ENCODE data around the gene ADAMTS17.

ADAMTS17 gene

GRCh38 chr15:100310513-100311153, 31.1 kb downstream of the ADAMTS17 start:
- no peak for DNase-seq (ENCODE audit: low spot score)

GRCh38 chr15:100310041-100310405, 31.8 kb downstream of the ADAMTS17 start:
- DNase-seq (ENCODE audit: low spot score), result no peak

GRCh38 chr15:100309109-100310040, 32.4 kb downstream of the ADAMTS17 start:
- no peak for DNase-seq (ENCODE audit: low spot score)

- DNase-seq (ENCODE audit: low spot score), result no peak
Measured at GRCh38 chr15:100308608-100309007, 33.2 kb downstream of the ADAMTS17 start.

- DNase-seq (ENCODE audit: low spot score), result no peak
Measured at GRCh38 chr15:100308213-100308600, 33.6 kb downstream of the ADAMTS17 start.

GRCh38 chr15:100307241-100308212, 34.2 kb downstream of the ADAMTS17 start:
- no peak for DNase-seq (ENCODE audit: low spot score)

- no peak for DNase-seq (ENCODE audit: low spot score)
Measured at GRCh38 chr15:100306098-100306497, 35.7 kb downstream of the ADAMTS17 start.

GRCh38 chr15:100301910-100302431, 39.8 kb downstream of the ADAMTS17 start:
- no peak for DNase-seq (ENCODE audit: low spot score)

- no peak for DNase-seq (ENCODE audit: low spot score)
Measured at GRCh38 chr15:100298257-100298656, 43.5 kb downstream of the ADAMTS17 start.

- no peak for DNase-seq (ENCODE audit: low spot score)
Measured at GRCh38 chr15:100297812-100298211, 44.0 kb downstream of the ADAMTS17 start.

GRCh38 chr15:100295939-100296565, 45.7 kb downstream of the ADAMTS17 start:
- no peak for DNase-seq (ENCODE audit: low spot score)

- no peak for DNase-seq (ENCODE audit: low spot score)
Measured at GRCh38 chr15:100292010-100292409, 49.8 kb downstream of the ADAMTS17 start.

GRCh38 chr15:100291106-100291505, 50.7 kb downstream of the ADAMTS17 start:
- no peak for DNase-seq (ENCODE audit: low spot score)

GRCh38 chr15:100285641-100286295, 56.0 kb downstream of the ADAMTS17 start:
- DNase-seq (ENCODE audit: low spot score), result no peak

GRCh38 chr15:100284701-100285100, 57.1 kb downstream of the ADAMTS17 start:
- no peak for DNase-seq (ENCODE audit: low spot score)

GRCh38 chr15:100284191-100284590, 57.6 kb downstream of the ADAMTS17 start:
- no peak for DNase-seq (ENCODE audit: low spot score)

- DNase-seq (ENCODE audit: low spot score), result no peak
Measured at GRCh38 chr15:100281096-100281917, 60.5 kb downstream of the ADAMTS17 start.

- no peak for DNase-seq (ENCODE audit: low spot score)
Measured at GRCh38 chr15:100279849-100280248, 61.9 kb downstream of the ADAMTS17 start.

GRCh38 chr15:100279446-100279845, 62.3 kb downstream of the ADAMTS17 start:
- no peak for DNase-seq (ENCODE audit: low spot score)

Measured in AG08396 (cell line).